ENCODE data around the gene ARHGAP22.

The ARHGAP22 gene

GRCh38 chr10:48508791-48509772 is 95.8 kb downstream of the ARHGAP22 start:
- no peak for DNase-seq

GRCh38 chr10:48507933-48508790 is 96.7 kb downstream of the ARHGAP22 start:
- peak; percentile 21 to 36 for DNase-seq

- DNase-seq, result no peak
These were observed 97.4 kb downstream of the ARHGAP22 start for GRCh38 chr10:48507494-48507893.

- peak; percentile 78 to 81 for DNase-seq
These were observed 98.5 kb downstream of the ARHGAP22 start for GRCh38 chr10:48506147-48506917.

- peak; percentile 75 to 80 for DNase-seq
These were observed 99.3 kb downstream of the ARHGAP22 start for GRCh38 chr10:48505394-48506112.

- no peak for DNase-seq
These were observed 100.6 kb downstream of the ARHGAP22 start for GRCh38 chr10:48504141-48504885.

GRCh38 chr10:48503293-48503911 is 101.5 kb downstream of the ARHGAP22 start:
- no peak for DNase-seq

- DNase-seq, result no peak
These were observed 102.1 kb downstream of the ARHGAP22 start for GRCh38 chr10:48502791-48503190.

- no peak for DNase-seq
These were observed 102.8 kb downstream of the ARHGAP22 start for GRCh38 chr10:48501787-48502771.

GRCh38 chr10:48501226-48501625 is 103.6 kb downstream of the ARHGAP22 start:
- no peak for DNase-seq

- no peak for DNase-seq
These were observed 104.1 kb downstream of the ARHGAP22 start for GRCh38 chr10:48500771-48501170.

- DNase-seq, result no peak
These were observed 105.8 kb downstream of the ARHGAP22 start for GRCh38 chr10:48498940-48499510.

- no peak for DNase-seq
These were observed 106.8 kb downstream of the ARHGAP22 start for GRCh38 chr10:48497780-48498770.

- peak; percentile 81 to 82 for DNase-seq
These were observed 107.8 kb downstream of the ARHGAP22 start for GRCh38 chr10:48496831-48497779.

- no peak for DNase-seq
These were observed 108.6 kb downstream of the ARHGAP22 start for GRCh38 chr10:48496105-48496830.

All from Kasumi-1 (cell line).